Spleen (tissue), 7 donors: ENCODE results near the gene RAB10.
A peak's percentile ranks its signal among the peaks of the same experiment; 100 is the strongest.

ENCODE experiments used
- POLR2A ChIP-seq, 3 donors: fragments of 450-650 bp; IDR thresholded peaks; one replicate each; pipeline ENCODE4 v1.5.1; 2017; ENCODE audit warnings: antibody characterized with exemption in 3 of 3, mild to moderate bottlenecking in 1 of 3
- POLR2AphosphoS5 ChIP-seq, 3 donors: sonication (generic); formaldehyde crosslinking; IDR thresholded peaks; one replicate each; pipeline ENCODE4 v1.5.1; 2017; ENCODE audit warnings: antibody characterized with exemption in 3 of 3
- TF ChIP-seq, protein P1 (sequence below), 11 experiments: fragments of 200-600 bp in 7 of 11; fragments of 450-650 bp in 4 of 11; sonication (generic) in 4 of 11; IDR thresholded peaks in 8 of 11; conservative IDR thresholded peaks in 3 of 11; 1 replicate in 7 of 11; 2 replicates in 4 of 11; pipeline versions ENCODE4 v1.4.0 to v1.8.0; 2016 to 2021; ENCODE audit warnings: antibody characterized with exemption in 11 of 11, inconsistent platforms in 4 of 11, mild to moderate bottlenecking in 1 of 11
- donor health status: DM: no; HTN: no; CAD: no; lungs with moderate emphysema.
- donor health status: DM: no; HTN: no; CAD: no.
- donor health status: DM: no; HTN: no; CAD: no.

DNA sequence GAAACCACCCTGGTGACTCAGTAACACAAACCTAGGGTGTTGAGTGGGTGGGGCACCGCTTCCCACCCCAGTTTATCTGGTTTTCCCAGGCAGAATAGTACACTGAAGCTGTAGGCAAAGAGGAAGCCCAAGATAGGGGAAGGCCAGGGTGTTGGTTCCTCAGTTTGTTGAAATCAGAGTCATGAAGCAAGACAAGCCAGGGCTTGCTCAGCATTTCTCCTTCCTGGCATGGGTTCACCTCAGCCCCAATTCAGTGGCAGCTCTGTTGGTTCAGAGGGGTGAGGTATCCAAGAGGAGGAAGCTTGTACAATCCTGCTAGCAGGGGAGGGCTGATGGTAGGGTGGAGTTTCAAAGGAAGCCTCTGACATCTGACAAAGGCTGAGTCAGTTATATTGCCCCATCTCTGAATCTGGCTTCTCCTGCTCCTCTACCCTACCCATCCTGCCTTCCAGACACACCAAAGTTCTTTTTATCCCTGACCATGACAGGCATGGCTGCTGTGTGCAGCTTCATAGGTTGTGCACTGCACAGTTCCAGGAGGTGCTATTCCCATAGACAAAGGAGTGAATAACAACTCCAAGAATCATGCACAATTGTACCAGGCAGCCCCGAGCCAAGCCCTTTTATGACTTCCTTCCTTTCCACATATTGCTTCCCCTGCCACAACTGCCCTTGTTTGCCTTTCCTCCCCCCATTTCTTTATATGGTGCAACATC is 24.9 kb upstream of the RAB10 start:
- TF ChIP-seq, protein P1, sequence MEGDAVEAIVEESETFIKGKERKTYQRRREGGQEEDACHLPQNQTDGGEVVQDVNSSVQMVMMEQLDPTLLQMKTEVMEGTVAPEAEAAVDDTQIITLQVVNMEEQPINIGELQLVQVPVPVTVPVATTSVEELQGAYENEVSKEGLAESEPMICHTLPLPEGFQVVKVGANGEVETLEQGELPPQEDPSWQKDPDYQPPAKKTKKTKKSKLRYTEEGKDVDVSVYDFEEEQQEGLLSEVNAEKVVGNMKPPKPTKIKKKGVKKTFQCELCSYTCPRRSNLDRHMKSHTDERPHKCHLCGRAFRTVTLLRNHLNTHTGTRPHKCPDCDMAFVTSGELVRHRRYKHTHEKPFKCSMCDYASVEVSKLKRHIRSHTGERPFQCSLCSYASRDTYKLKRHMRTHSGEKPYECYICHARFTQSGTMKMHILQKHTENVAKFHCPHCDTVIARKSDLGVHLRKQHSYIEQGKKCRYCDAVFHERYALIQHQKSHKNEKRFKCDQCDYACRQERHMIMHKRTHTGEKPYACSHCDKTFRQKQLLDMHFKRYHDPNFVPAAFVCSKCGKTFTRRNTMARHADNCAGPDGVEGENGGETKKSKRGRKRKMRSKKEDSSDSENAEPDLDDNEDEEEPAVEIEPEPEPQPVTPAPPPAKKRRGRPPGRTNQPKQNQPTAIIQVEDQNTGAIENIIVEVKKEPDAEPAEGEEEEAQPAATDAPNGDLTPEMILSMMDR (IDR thresholded peaks at IDR 0.05 in 8 of 11, conservative IDR thresholded peaks at IDR 0.05 in 3 of 11) = peak in 1 of 11 experiments; percentile 18
- TF ChIP-seq POLR2A (IDR thresholded peaks at IDR 0.05) (no peak), POLR2AphosphoS5 (IDR thresholded peaks at IDR 0.05) (peak in 1 of 3 donors; percentile 75)
